ENCODE measurements around the gene SLC27A1. TPM values are rescaled to one million over a fixed set of nuclear protein-coding genes. Genes with fewer than 3 reads are reported as not detected.

Gene SLC27A1
- total RNA-seq, 1 experiment from 2014 or later: 3.7 TPM

- intact Hi-C loops (cut with micrococcal nuclease; ENCODE audit: unreplicated experiment): no loop called here
- H3K9me3 Mint-ChIP-seq (ENCODE audit: unreplicated experiment): no peaks in the 10 kb centered on the region
- H3K4me3 Mint-ChIP-seq (ENCODE audit: unreplicated experiment): no peak overlapping the region
- Histone ChIP-seq H3K27me3 (replicated peaks; ENCODE audit: control insufficient read depth, insufficient read depth, low read length) (no peaks in the 10 kb centered on the region), H3K4me3 (ENCODE audit: low read depth, low read length) (no peak overlapping the region), H3K36me3 (ENCODE audit: control insufficient read depth, insufficient read depth, low read length) (no peaks in the 10 kb centered on the region), H3K4me1 (peaks cover 5% of the 10 kb centered on the region; the same call in 1 of the 2 replicates), H3K9me3 (no peaks in the 10 kb centered on the region)
- no peak for DNase-seq
- H3K27ac Mint-ChIP-seq (ENCODE audit: unreplicated experiment): no peak overlapping the region
- POLR2A ChIA-PET: interaction anchor here (0.6 kb wide), 1 partner anchor 17 kb away, joined by 3 read pairs; no protein-coding TSS in a partner anchor
- BruUV-seq (replicated peaks): no TSS peak
- H3K27me3 Mint-ChIP-seq (ENCODE audit: insufficient read depth, unreplicated experiment): no peaks in the 10 kb centered on the region
- CTCF ChIA-PET: interaction anchor here (1.0 kb wide), 1 partner anchor 38 kb away, joined by 4 read pairs; no protein-coding TSS in a partner anchor
- TF ChIP-seq CTCF (IDR thresholded peaks at IDR 0.05; ENCODE audit: insufficient read depth in 1 of 2, low read depth in 1 of 2, low read length in 1 of 2, severe bottlenecking in 1 of 2, unreplicated experiment in 1 of 2): no peak
- H3K4me1 Mint-ChIP-seq (ENCODE audit: low read depth, unreplicated experiment): peaks cover 5% of the 10 kb centered on the region
- peaks cover 14% of the 10 kb centered on the region for H3K36me3 Mint-ChIP-seq (ENCODE audit: insufficient read depth, unreplicated experiment)
Measured at GRCh38 chr19:17423429-17424208, 46.7 kb upstream of the SLC27A1 start.

GRCh38 chr19:17424743-17425365 is 45.5 kb upstream of the SLC27A1 start:
- H3K36me3 Mint-ChIP-seq (ENCODE audit: insufficient read depth, unreplicated experiment): peaks cover 9% of the 10 kb centered on the region
- H3K4me1 Mint-ChIP-seq (ENCODE audit: low read depth, unreplicated experiment): no peaks in the 10 kb centered on the region
- Histone ChIP-seq H3K27me3 (replicated peaks; ENCODE audit: control insufficient read depth, insufficient read depth, low read length) (no peaks in the 10 kb centered on the region), H3K36me3 (ENCODE audit: control insufficient read depth, insufficient read depth, low read length) (no peaks in the 10 kb centered on the region), H3K9me3 (no peaks in the 10 kb centered on the region), H3K4me1 (peaks cover 5% of the 10 kb centered on the region; the same call in 1 of the 2 replicates), H3K4me3 (ENCODE audit: low read depth, low read length) (no peak overlapping the region)
- peak; percentile 18 to 49 for TF ChIP-seq CTCF (IDR thresholded peaks at IDR 0.05; ENCODE audit: insufficient read depth in 1 of 2, low read depth in 1 of 2, low read length in 1 of 2, severe bottlenecking in 1 of 2, unreplicated experiment in 1 of 2)
- DNase-seq: peak; percentile 58 to 65
- H3K27ac Mint-ChIP-seq (ENCODE audit: unreplicated experiment): no peak overlapping the region
- H3K4me3 Mint-ChIP-seq (ENCODE audit: unreplicated experiment): no peak overlapping the region
- no peaks in the 10 kb centered on the region for H3K9me3 Mint-ChIP-seq (ENCODE audit: unreplicated experiment)
- ChIA-PET CTCF (interaction anchor here (1.0 kb wide), 1 partner anchor 39 kb away, joined by 4 read pairs; no protein-coding TSS in a partner anchor), POLR2A (no interaction called here)
- intact Hi-C loops (cut with micrococcal nuclease; ENCODE audit: unreplicated experiment): no loop called here
- no peaks in the 10 kb centered on the region for H3K27me3 Mint-ChIP-seq (ENCODE audit: insufficient read depth, unreplicated experiment)
- no TSS peak for BruUV-seq (replicated peaks)

- DNase-seq: no peak
- Mint-ChIP-seq H3K4me3 (ENCODE audit: unreplicated experiment) (no peak overlapping the region), H3K4me1 (ENCODE audit: low read depth, unreplicated experiment) (no peaks in the 10 kb centered on the region), H3K9me3 (ENCODE audit: unreplicated experiment) (no peaks in the 10 kb centered on the region), H3K27ac (ENCODE audit: unreplicated experiment) (no peak overlapping the region), H3K36me3 (ENCODE audit: insufficient read depth, unreplicated experiment) (no peaks in the 10 kb centered on the region), H3K27me3 (ENCODE audit: insufficient read depth, unreplicated experiment) (no peaks in the 10 kb centered on the region)
- intact Hi-C loops (cut with micrococcal nuclease; ENCODE audit: unreplicated experiment): no loop called here
- Histone ChIP-seq H3K9me3 (no peaks in the 10 kb centered on the region), H3K36me3 (ENCODE audit: control insufficient read depth, insufficient read depth, low read length) (no peaks in the 10 kb centered on the region), H3K4me1 (no peaks in the 10 kb centered on the region), H3K4me3 (ENCODE audit: low read depth, low read length) (no peak overlapping the region), H3K27me3 (replicated peaks; ENCODE audit: control insufficient read depth, insufficient read depth, low read length) (no peaks in the 10 kb centered on the region)
- BruUV-seq (replicated peaks): no TSS peak
- TF ChIP-seq CTCF (IDR thresholded peaks at IDR 0.05; ENCODE audit: insufficient read depth in 1 of 2, low read depth in 1 of 2, low read length in 1 of 2, severe bottlenecking in 1 of 2, unreplicated experiment in 1 of 2): no peak
- CTCF ChIA-PET: interaction anchor here (1.5 kb wide), 1 partner anchor 10 kb away, joined by 3 read pairs; no protein-coding TSS in a partner anchor
- POLR2A ChIA-PET: interaction anchor here (0.6 to 0.7 kb wide), 2 partner anchors 19 to 24 kb away, joined by 6 read pairs; partner anchors contain the start of gene BST2
Measured at GRCh38 chr19:17429641-17430113, 40.6 kb upstream of the SLC27A1 start.
